NCI-H2227 (cell line): Measurements from ENCODE around the gene SCNN1G.
"Not testable (repeated sequence)": the region's sequence is repeated elsewhere in the genome, so short reads cannot be mapped to it uniquely, and the experiment has no call there.

Source experiments
- DNase-seq: peaks from one replicate; lab custom pipeline; 2025; ENCODE audit not compliant: unreplicated experiment; lab: John Stamatoyannopoulos, UW

SCNN1G gene

GRCh38 chr16:23182679-23183542 is at the start of gene SCNN1G:
Gene SCNN1G, plus strand, starts transcription at chr16:23182745. Its CDS starts 3,527 bp downstream, at chr16:23186272.
- DNase-seq, result peak; percentile 25

GRCh38 chr16:23132775-23133463 is 49.6 kb upstream of the SCNN1G start:
- DNase-seq, result peak; percentile 7

GRCh38 chr16:23134274-23134673 is 48.3 kb upstream of the SCNN1G start:
- no peak for DNase-seq

GRCh38 chr16:23137256-23137655 is 45.3 kb upstream of the SCNN1G start:
- DNase-seq, result no peak

- DNase-seq, result no peak
These were observed 44.7 kb upstream of the SCNN1G start for GRCh38 chr16:23137818-23138217.

- DNase-seq, result no peak
These were observed 42.4 kb upstream of the SCNN1G start for GRCh38 chr16:23140107-23140506.

GRCh38 chr16:23141033-23141432 is 41.5 kb upstream of the SCNN1G start:
- DNase-seq, result no peak

GRCh38 chr16:23141500-23141899 is 41.0 kb upstream of the SCNN1G start:
- no peak for DNase-seq

GRCh38 chr16:23141959-23142740 is 40.4 kb upstream of the SCNN1G start:
- DNase-seq, result no peak

- no peak for DNase-seq
These were observed 39.2 kb upstream of the SCNN1G start for GRCh38 chr16:23143391-23143790.

GRCh38 chr16:23144393-23144792 is 38.2 kb upstream of the SCNN1G start:
- DNase-seq, result not testable (repeated sequence)

- no peak for DNase-seq
These were observed 37.4 kb upstream of the SCNN1G start for GRCh38 chr16:23145186-23145585.

GRCh38 chr16:23145608-23146007 is 36.9 kb upstream of the SCNN1G start:
- DNase-seq, result no peak

- no peak for DNase-seq
These were observed 35.5 kb upstream of the SCNN1G start for GRCh38 chr16:23146877-23147601.

GRCh38 chr16:23147666-23148065 is 34.9 kb upstream of the SCNN1G start:
- no peak for DNase-seq

GRCh38 chr16:23148166-23148512 is 34.4 kb upstream of the SCNN1G start:
- DNase-seq, result no peak

GRCh38 chr16:23148513-23149266 is 33.9 kb upstream of the SCNN1G start:
- peak; percentile 63 for DNase-seq

GRCh38 chr16:23149267-23149992 is 33.1 kb upstream of the SCNN1G start, which contains the start of gene USP31:
Gene USP31, minus strand, starts transcription at chr16:23149452. Its CDS starts 182 bp downstream, at chr16:23149270.
- peak; percentile 99 for DNase-seq

- DNase-seq, result no peak
These were observed 32.6 kb upstream of the SCNN1G start for GRCh38 chr16:23149993-23150364.
